Bronchial epithelial cell (primary cell): ENCODE measurements around the gene FHIT. TPM values are rescaled to one million over a fixed set of nuclear protein-coding genes. Genes with fewer than 3 reads are reported as not detected.

Experiments
- DNase-seq: peaks from one replicate; pipeline ENCODE4 v3.0.0-alpha.2; 2010; ENCODE audit warnings: low read depth
- FAIRE-seq: peaks from 2 replicates; lab custom pipeline; 2011; peaks lifted over from hg19 to GRCh38; lab: Jason Lieb, UNC
- H3K27me3 ChIP-seq: 2 replicates; pipeline ENCODE4 v1.5.1; 2011; ENCODE audit warnings: low read length; ENCODE audit not compliant: control insufficient read depth, insufficient read depth
- H3K36me3 ChIP-seq: 2 replicates; pipeline ENCODE4 v1.5.1; 2011; ENCODE audit warnings: low read length; ENCODE audit not compliant: control insufficient read depth, insufficient read depth
- H3K4me3 ChIP-seq: 2 replicates; pipeline ENCODE4 v1.5.1; 2011; ENCODE audit warnings: mild to moderate bottlenecking, low read depth, low read length, control low read depth
- total RNA-seq: library from RNA; depleted of rRNA; stranded (reverse); fragments of >200 nt; gene quantifications from 2 replicates; pipeline ENCODE4 v1.2.1, GENCODE V29; 2014
- TF ChIP-seq, protein P1 (sequence below): IDR thresholded peaks from 2 replicates; pipeline ENCODE4 v1.5.1; 2011; ENCODE audit warnings: mild to moderate bottlenecking, moderate library complexity, low read length, control low read depth, inconsistent platforms; ENCODE audit not compliant: insufficient read depth, severe bottlenecking

The FHIT gene
- total RNA-seq, 1 donor from 2014 or later = 1.6 TPM

GRCh38 chr3:59782664-59783063 lies 1468.6 kb downstream of the FHIT start:
- TF ChIP-seq, protein P1, sequence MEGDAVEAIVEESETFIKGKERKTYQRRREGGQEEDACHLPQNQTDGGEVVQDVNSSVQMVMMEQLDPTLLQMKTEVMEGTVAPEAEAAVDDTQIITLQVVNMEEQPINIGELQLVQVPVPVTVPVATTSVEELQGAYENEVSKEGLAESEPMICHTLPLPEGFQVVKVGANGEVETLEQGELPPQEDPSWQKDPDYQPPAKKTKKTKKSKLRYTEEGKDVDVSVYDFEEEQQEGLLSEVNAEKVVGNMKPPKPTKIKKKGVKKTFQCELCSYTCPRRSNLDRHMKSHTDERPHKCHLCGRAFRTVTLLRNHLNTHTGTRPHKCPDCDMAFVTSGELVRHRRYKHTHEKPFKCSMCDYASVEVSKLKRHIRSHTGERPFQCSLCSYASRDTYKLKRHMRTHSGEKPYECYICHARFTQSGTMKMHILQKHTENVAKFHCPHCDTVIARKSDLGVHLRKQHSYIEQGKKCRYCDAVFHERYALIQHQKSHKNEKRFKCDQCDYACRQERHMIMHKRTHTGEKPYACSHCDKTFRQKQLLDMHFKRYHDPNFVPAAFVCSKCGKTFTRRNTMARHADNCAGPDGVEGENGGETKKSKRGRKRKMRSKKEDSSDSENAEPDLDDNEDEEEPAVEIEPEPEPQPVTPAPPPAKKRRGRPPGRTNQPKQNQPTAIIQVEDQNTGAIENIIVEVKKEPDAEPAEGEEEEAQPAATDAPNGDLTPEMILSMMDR = no peak
- Histone ChIP-seq H3K27me3 (no peaks in the 10 kb centered on the region), H3K36me3 (no peaks in the 10 kb centered on the region), H3K4me3 (no peak overlapping the region)
- DNase-seq (no peak), FAIRE-seq (no peak)

DNA sequence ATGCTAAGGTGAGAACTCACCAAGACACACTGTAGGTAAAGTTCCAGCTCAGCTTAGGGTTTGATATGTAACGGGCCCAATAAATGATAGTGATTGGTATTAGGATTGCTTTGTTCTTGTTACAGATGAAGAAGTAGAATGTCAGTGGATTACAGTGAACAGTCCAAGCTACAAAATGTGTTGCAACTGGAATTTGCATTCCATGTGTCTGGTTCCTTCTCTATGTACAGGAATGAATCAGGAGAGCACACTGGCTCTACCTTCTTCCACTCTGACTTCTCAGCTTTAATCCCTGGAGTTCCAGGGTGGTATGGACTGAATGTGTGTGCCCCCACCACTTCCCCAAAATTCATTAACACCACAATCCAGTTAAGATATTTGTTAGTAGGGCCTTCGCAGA lies 1471.0 kb downstream of the FHIT start:
- DNase-seq = no peak
- no peak for FAIRE-seq
- H3K36me3 ChIP-seq = no peaks in the 10 kb centered on the region
- TF ChIP-seq, protein P1 = no peak
- no peaks in the 10 kb centered on the region for H3K27me3 ChIP-seq
- H3K4me3 ChIP-seq = no peak overlapping the region

DNA sequence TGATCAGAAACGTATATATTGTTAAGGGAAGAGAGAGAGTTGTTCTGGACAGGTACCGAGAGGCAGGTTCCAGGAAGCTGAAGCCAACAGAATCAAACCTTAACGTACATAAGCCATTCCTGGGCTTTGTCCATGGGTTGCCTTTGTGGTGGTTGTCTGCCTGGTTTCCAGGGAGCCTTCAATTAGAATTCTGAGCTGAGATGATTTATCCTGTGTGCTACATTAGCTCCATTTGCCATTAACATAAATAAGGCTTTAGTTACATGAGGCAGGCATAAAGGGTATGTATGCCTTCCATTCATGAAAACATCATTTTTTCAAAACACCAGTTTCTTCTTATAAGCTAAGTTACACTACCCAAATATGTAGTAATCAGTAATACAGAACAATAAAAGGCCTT lies 1472.0 kb downstream of the FHIT start:
- peak; percentile 70 for FAIRE-seq
- DNase-seq = no peak
- no peak overlapping the region for H3K4me3 ChIP-seq
- H3K36me3 ChIP-seq = no peaks in the 10 kb centered on the region
- H3K27me3 ChIP-seq = no peaks in the 10 kb centered on the region
- TF ChIP-seq, protein P1 = no peak

- Histone ChIP-seq H3K27me3 (no peaks in the 10 kb centered on the region), H3K36me3 (no peaks in the 10 kb centered on the region), H3K4me3 (no peak overlapping the region)
- TF ChIP-seq, protein P1 = no peak
- no peak for DNase-seq
- no peak for FAIRE-seq
Measured at GRCh38 chr3:59777667-59778077, 1473.6 kb downstream of the FHIT start.

- no peak for FAIRE-seq
- H3K36me3 ChIP-seq = no peaks in the 10 kb centered on the region
- no peaks in the 10 kb centered on the region for H3K27me3 ChIP-seq
- DNase-seq = no peak
- no peak overlapping the region for H3K4me3 ChIP-seq
- TF ChIP-seq, protein P1 = no peak
Measured at GRCh38 chr3:59777066-59777465, 1474.2 kb downstream of the FHIT start.

DNA sequence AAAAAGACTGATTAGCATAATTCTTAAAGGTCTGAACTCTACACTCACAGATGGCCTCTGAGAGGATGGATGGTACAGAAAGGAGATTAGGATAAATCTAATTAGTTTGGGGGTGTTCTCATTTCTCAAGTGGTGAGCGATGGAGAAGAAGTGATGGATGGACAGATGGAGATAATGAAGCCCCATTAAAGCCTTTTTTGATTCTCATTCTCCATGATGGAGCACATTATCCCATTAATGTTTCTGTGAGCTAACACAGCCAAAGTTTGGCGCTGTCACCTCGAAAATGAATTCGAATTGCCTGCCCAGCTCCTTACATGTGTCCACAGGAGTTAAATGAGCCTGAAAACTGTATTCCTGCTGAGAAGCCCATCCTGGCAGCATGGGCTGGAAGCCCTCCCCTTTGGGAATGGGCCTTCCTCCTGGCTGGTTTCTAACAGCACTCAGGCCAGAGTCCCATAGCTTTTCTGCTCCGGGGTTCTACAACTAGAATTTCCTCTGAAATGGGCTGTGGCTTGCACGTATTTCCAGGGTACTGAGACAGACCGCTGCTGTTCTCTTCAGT lies 1475.4 kb downstream of the FHIT start:
- no peaks in the 10 kb centered on the region for H3K27me3 ChIP-seq
- no peak overlapping the region for H3K4me3 ChIP-seq
- no peaks in the 10 kb centered on the region for H3K36me3 ChIP-seq
- no peak for DNase-seq
- TF ChIP-seq, protein P1 = no peak
- FAIRE-seq = no peak
